Bronchial epithelial cell (primary cell): ENCODE measurements around the gene C3. TPM values are rescaled to one million over a fixed set of nuclear protein-coding genes. Genes with fewer than 3 reads are reported as not detected.
"Not testable (repeated sequence)": the region's sequence is repeated elsewhere in the genome, so short reads cannot be mapped to it uniquely, and the experiment has no call there.

Experiments used
- DNase-seq: peaks from one replicate; pipeline ENCODE4 v3.0.0-alpha.2; 2010; ENCODE audit warnings: low read depth
- FAIRE-seq: peaks from 2 replicates; lab custom pipeline; 2011; peaks lifted over from hg19 to GRCh38; lab: Jason Lieb, UNC
- H3K27me3 ChIP-seq: 2 replicates; pipeline ENCODE4 v1.5.1; 2011; ENCODE audit warnings: low read length; ENCODE audit not compliant: control insufficient read depth, insufficient read depth
- H3K36me3 ChIP-seq: 2 replicates; pipeline ENCODE4 v1.5.1; 2011; ENCODE audit warnings: low read length; ENCODE audit not compliant: control insufficient read depth, insufficient read depth
- H3K4me3 ChIP-seq: 2 replicates; pipeline ENCODE4 v1.5.1; 2011; ENCODE audit warnings: mild to moderate bottlenecking, low read depth, low read length, control low read depth
- CTCF ChIP-seq: IDR thresholded peaks from 2 replicates; pipeline ENCODE4 v1.5.1; 2011; ENCODE audit warnings: mild to moderate bottlenecking, moderate library complexity, low read length, control low read depth, inconsistent platforms; ENCODE audit not compliant: insufficient read depth, severe bottlenecking
- total RNA-seq: library from RNA; depleted of rRNA; stranded (reverse); fragments of >200 nt; gene quantifications from 2 replicates; pipeline ENCODE4 v1.2.1, GENCODE V29; 2014

The C3 gene
- total RNA-seq, 1 donor from 2014 or later = 1.3 TPM

- peaks cover 49% of the 10 kb centered on the region for H3K36me3 ChIP-seq
- no peak for FAIRE-seq
Measured at GRCh38 chr19:6750062-6750461, 29.6 kb upstream of the C3 start.

GRCh38 chr19:6748543-6748942, 28.1 kb upstream of the C3 start:
- FAIRE-seq, H3K27me3 ChIP-seq, DNase-seq, H3K4me3 ChIP-seq: not testable (repeated sequence)
- peaks cover 48% of the 10 kb centered on the region for H3K36me3 ChIP-seq

More at GRCh38 chr19:6750062-6750461, 29.6 kb upstream of the C3 start:
- no peak for TF ChIP-seq CTCF
- DNase-seq = no peak
- Histone ChIP-seq H3K4me3 (no peak overlapping the region), H3K27me3 (no peaks in the 10 kb centered on the region)

- FAIRE-seq (no peak), DNase-seq (no peak)
- H3K36me3 ChIP-seq = peaks cover 45% of the 10 kb centered on the region
- TF ChIP-seq CTCF = no peak
- no peaks in the 10 kb centered on the region for H3K27me3 ChIP-seq
- no peak overlapping the region for H3K4me3 ChIP-seq
Measured at GRCh38 chr19:6745965-6746364, 25.5 kb upstream of the C3 start.

- H3K4me3 ChIP-seq = no peak overlapping the region
Measured at GRCh38 chr19:6744381-6745301, 24.2 kb upstream of the C3 start.

GRCh38 chr19:6743714-6744380, 23.4 kb upstream of the C3 start:
- DNase-seq = no peak
- Histone ChIP-seq H3K27me3 (no peaks in the 10 kb centered on the region), H3K4me3 (no peak overlapping the region), H3K36me3 (peaks cover 36% of the 10 kb centered on the region)
- no peak for TF ChIP-seq CTCF
- FAIRE-seq = no peak

More at GRCh38 chr19:6744381-6745301, 24.2 kb upstream of the C3 start:
- no peaks in the 10 kb centered on the region for H3K27me3 ChIP-seq
- FAIRE-seq = peak; percentile 13
- peaks cover 39% of the 10 kb centered on the region for H3K36me3 ChIP-seq
- no peak for TF ChIP-seq CTCF
- DNase-seq = peak; percentile 77

- DNase-seq = no peak
- Histone ChIP-seq H3K4me3 (no peak overlapping the region), H3K27me3 (no peaks in the 10 kb centered on the region), H3K36me3 (peaks cover 34% of the 10 kb centered on the region)
- TF ChIP-seq CTCF = no peak
- FAIRE-seq = no peak
Measured at GRCh38 chr19:6743066-6743465, 22.6 kb upstream of the C3 start.
